NB4 (cell line): Measurements from ENCODE around the gene DLGAP4.

Experiments
- MYC ChIP-seq: IDR thresholded peaks from 2 replicates; pipeline ENCODE4 v1.6.1; 2011; ENCODE audit warnings: low read depth, low read length
- TF ChIP-seq, protein P1 (sequence below): IDR thresholded peaks from one replicate; pipeline ENCODE4 v1.5.1; 2012; ENCODE audit warnings: low read depth, low read length

GRCh38 chr20:36399147-36399968, 93.2 kb downstream of the DLGAP4 start:
- TF ChIP-seq, protein P1, sequence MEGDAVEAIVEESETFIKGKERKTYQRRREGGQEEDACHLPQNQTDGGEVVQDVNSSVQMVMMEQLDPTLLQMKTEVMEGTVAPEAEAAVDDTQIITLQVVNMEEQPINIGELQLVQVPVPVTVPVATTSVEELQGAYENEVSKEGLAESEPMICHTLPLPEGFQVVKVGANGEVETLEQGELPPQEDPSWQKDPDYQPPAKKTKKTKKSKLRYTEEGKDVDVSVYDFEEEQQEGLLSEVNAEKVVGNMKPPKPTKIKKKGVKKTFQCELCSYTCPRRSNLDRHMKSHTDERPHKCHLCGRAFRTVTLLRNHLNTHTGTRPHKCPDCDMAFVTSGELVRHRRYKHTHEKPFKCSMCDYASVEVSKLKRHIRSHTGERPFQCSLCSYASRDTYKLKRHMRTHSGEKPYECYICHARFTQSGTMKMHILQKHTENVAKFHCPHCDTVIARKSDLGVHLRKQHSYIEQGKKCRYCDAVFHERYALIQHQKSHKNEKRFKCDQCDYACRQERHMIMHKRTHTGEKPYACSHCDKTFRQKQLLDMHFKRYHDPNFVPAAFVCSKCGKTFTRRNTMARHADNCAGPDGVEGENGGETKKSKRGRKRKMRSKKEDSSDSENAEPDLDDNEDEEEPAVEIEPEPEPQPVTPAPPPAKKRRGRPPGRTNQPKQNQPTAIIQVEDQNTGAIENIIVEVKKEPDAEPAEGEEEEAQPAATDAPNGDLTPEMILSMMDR: peak; percentile 73
- TF ChIP-seq MYC: peak; percentile 36; the same call in 1 of the 2 replicates
